ENCODE measurements around the gene ABLIM3. TPM values are rescaled to one million over a fixed set of nuclear protein-coding genes. Genes with fewer than 3 reads are reported as not detected.

The ABLIM3 gene
- total RNA-seq, 1 donor from 2014 or later = 0.64 TPM

- no peaks in the 10 kb centered on the region for H3K36me3 Mint-ChIP-seq (ENCODE audit: unreplicated experiment)
- TF ChIP-seq CTCF (IDR thresholded peaks at IDR 0.05) = no peak
Observed at GRCh38 chr5:149302641-149303040, 161.3 kb downstream of the ABLIM3 start.

GRCh38 chr5:149303210-149303609 lies 161.9 kb downstream of the ABLIM3 start:
- Mint-ChIP-seq H3K9me3 (ENCODE audit: unreplicated experiment) (no peaks in the 10 kb centered on the region), H3K27me3 (ENCODE audit: unreplicated experiment) (no peaks in the 10 kb centered on the region), H3K27ac (ENCODE audit: unreplicated experiment) (no peak overlapping the region), H3K4me1 (ENCODE audit: unreplicated experiment) (no peaks in the 10 kb centered on the region), H3K36me3 (ENCODE audit: unreplicated experiment) (no peaks in the 10 kb centered on the region), H3K4me3 (ENCODE audit: unreplicated experiment) (no peak overlapping the region)
- no peak for DNase-seq (ENCODE audit: extremely low spot score, unreplicated experiment)
- TF ChIP-seq CTCF (IDR thresholded peaks at IDR 0.05) = no peak

More at GRCh38 chr5:149302641-149303040, 161.3 kb downstream of the ABLIM3 start:
- Mint-ChIP-seq H3K27me3 (ENCODE audit: unreplicated experiment) (no peaks in the 10 kb centered on the region), H3K4me3 (ENCODE audit: unreplicated experiment) (no peak overlapping the region), H3K4me1 (ENCODE audit: unreplicated experiment) (no peaks in the 10 kb centered on the region), H3K9me3 (ENCODE audit: unreplicated experiment) (no peaks in the 10 kb centered on the region), H3K27ac (ENCODE audit: unreplicated experiment) (no peak overlapping the region)
- no peak for DNase-seq (ENCODE audit: extremely low spot score, unreplicated experiment)

DNA sequence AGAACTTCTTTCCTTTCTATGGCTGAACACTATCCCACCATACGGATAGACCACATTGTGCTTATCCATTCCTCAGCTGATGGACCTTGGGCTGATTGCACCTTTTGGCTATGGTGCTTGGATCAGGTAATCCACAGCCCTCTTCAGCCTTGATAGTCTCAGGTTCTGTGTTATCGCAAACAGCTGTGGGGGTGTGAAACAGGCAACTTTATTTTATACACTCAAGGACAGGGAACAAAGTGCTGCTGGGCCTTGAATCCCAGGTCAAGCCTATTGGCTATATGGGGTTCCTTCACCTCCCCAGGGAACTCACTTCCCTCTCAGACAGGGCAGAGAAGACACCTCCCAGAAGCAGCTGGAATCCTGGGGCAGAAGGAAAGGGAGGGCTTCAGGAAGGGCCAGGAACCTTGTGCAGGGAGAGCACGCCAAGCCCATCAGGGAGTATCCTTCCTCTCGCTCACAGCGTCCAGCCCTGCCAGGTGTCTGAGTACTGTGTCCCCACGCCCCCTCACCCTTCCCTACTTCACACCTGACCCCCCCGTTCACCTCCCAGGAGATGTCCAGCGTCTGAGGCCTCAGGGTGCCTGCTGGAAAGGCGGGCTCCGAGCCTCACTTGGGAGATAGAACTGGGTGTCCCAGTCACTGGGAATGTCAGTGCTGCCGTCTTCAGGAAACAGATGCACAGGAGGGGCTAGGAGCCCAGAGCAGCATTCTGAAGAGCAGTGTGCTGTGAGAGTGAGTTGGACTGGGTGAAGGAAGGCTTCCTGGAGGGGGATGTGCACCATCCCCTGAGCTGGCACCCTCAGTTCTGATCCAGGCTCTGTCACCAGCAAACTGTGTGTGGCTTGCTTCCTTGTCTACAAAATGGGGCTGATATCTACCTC lies 163.1 kb downstream of the ABLIM3 start:
- no peaks in the 10 kb centered on the region for H3K9me3 Mint-ChIP-seq (ENCODE audit: unreplicated experiment)
- H3K4me1 Mint-ChIP-seq (ENCODE audit: unreplicated experiment) = no peaks in the 10 kb centered on the region
- H3K27me3 Mint-ChIP-seq (ENCODE audit: unreplicated experiment) = no peaks in the 10 kb centered on the region
- no peak for TF ChIP-seq CTCF (IDR thresholded peaks at IDR 0.05)
- no peaks in the 10 kb centered on the region for H3K36me3 Mint-ChIP-seq (ENCODE audit: unreplicated experiment)
- no peak overlapping the region for H3K4me3 Mint-ChIP-seq (ENCODE audit: unreplicated experiment)
- no peak overlapping the region for H3K27ac Mint-ChIP-seq (ENCODE audit: unreplicated experiment)
- no peak for DNase-seq (ENCODE audit: extremely low spot score, unreplicated experiment)

- Mint-ChIP-seq H3K36me3 (ENCODE audit: unreplicated experiment) (no peaks in the 10 kb centered on the region), H3K27ac (ENCODE audit: unreplicated experiment) (no peak overlapping the region)
Observed at GRCh38 chr5:149309354-149309753, 168.1 kb downstream of the ABLIM3 start.

More at GRCh38 chr5:149309354-149309753, 168.1 kb downstream of the ABLIM3 start:
- no peak for DNase-seq (ENCODE audit: extremely low spot score, unreplicated experiment)
- Mint-ChIP-seq H3K4me3 (ENCODE audit: unreplicated experiment) (no peak overlapping the region), H3K27me3 (ENCODE audit: unreplicated experiment) (no peaks in the 10 kb centered on the region), H3K9me3 (ENCODE audit: unreplicated experiment) (no peaks in the 10 kb centered on the region), H3K4me1 (ENCODE audit: unreplicated experiment) (peaks cover 3% of the 10 kb centered on the region)
- no peak for TF ChIP-seq CTCF (IDR thresholded peaks at IDR 0.05)

Other genes starting within 250 kb of the ABLIM3 start
- gene SH3TC2, start 78.4 kb upstream of the ABLIM3 start, total RNA-seq = 0.83 and 1.1 TPM in 2 replicates
- gene AFAP1L1, start 130.4 kb downstream of the ABLIM3 start, total RNA-seq = 2.2 and 2.3 TPM in 2 replicates
- gene GRPEL2, start 204.0 kb downstream of the ABLIM3 start, total RNA-seq = 25.2 and 25.6 TPM in 2 replicates
- 7.7 TPM in 2 replicates for gene PCYOX1L, start 216.6 kb downstream of the ABLIM3 start, total RNA-seq
- not detected in 2 replicates for gene IL17B, start 237.8 kb downstream of the ABLIM3 start, total RNA-seq